PC-3 (cell line): ENCODE measurements around the gene ZNF423.

Experiments
- EZH2 ChIP-seq: fragments of 300-600 bp; sonication (generic); IDR thresholded peaks from one replicate; pipeline ENCODE4 v1.6.1; 2017; ENCODE audit warnings: antibody characterized with exemption, mild to moderate bottlenecking, low read length; ENCODE audit not compliant: unreplicated experiment
- EZH2phosphoT487 ChIP-seq: fragments of 300-600 bp; sonication (generic); IDR thresholded peaks from 2 replicates; pipeline ENCODE4 v1.6.1; 2018; ENCODE audit warnings: mild to moderate bottlenecking, antibody characterized with exemption, low read length, borderline replicate concordance
- TF ChIP-seq, protein P1 (sequence below): fragments of 300-600 bp; sonication (generic); conservative IDR thresholded peaks from 2 replicates; pipeline ENCODE4 v1.5.1; 2017; ENCODE audit warnings: antibody characterized with exemption, low read depth, mild to moderate bottlenecking, low read length

- no peak for TF ChIP-seq EZH2
- TF ChIP-seq, protein P1, sequence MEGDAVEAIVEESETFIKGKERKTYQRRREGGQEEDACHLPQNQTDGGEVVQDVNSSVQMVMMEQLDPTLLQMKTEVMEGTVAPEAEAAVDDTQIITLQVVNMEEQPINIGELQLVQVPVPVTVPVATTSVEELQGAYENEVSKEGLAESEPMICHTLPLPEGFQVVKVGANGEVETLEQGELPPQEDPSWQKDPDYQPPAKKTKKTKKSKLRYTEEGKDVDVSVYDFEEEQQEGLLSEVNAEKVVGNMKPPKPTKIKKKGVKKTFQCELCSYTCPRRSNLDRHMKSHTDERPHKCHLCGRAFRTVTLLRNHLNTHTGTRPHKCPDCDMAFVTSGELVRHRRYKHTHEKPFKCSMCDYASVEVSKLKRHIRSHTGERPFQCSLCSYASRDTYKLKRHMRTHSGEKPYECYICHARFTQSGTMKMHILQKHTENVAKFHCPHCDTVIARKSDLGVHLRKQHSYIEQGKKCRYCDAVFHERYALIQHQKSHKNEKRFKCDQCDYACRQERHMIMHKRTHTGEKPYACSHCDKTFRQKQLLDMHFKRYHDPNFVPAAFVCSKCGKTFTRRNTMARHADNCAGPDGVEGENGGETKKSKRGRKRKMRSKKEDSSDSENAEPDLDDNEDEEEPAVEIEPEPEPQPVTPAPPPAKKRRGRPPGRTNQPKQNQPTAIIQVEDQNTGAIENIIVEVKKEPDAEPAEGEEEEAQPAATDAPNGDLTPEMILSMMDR = no peak
- TF ChIP-seq EZH2phosphoT487 = no peak
These were observed 340.1 kb downstream of the ZNF423 start for GRCh38 chr16:49515861-49516260.
